ENCODE results near the gene PIGW. TPM values are rescaled to one million over a fixed set of nuclear protein-coding genes. Genes with fewer than 3 reads are reported as not detected.

PIGW gene
- total RNA-seq, 1 donor from 2014 or later = 3.2 TPM

- intact Hi-C loops (cut with DNase I) = loop anchor here (10.0 kb wide), 1 partner anchor 48 kb away; the partner anchor contains the start of gene DHRS11
- Histone ChIP-seq H3K27me3 (no peaks in the 10 kb centered on the region), H3K4me1 (peaks cover 62% of the 10 kb centered on the region), H3K27ac (peak overlapping the region; percentile 100), H3K9me3 (no peaks in the 10 kb centered on the region), H3K4me3 (peak overlapping the region; percentile 94 to 98), H3K36me3 (no peaks in the 10 kb centered on the region)
- no peak for DNase-seq (ENCODE audit: extremely low spot score in 2 of 2)
- TF ChIP-seq POLR2A (IDR thresholded peaks at IDR 0.05) = no peak
- no peak for TF ChIP-seq POLR2AphosphoS5 (IDR thresholded peaks at IDR 0.05; ENCODE audit: insufficient read depth in 1 of 2, low read depth in 1 of 2)
- no peak for TF ChIP-seq CTCF (IDR thresholded peaks at IDR 0.05)
Measured at GRCh38 chr17:36546418-36547093, 11.8 kb downstream of the PIGW start.

- intact Hi-C loops (cut with DNase I) = loop anchor here (10.0 kb wide), 1 partner anchor 47 kb away; the partner anchor contains the start of gene DHRS11
- H3K36me3 ChIP-seq = no peaks in the 10 kb centered on the region
- no peak overlapping the region for H3K27ac ChIP-seq
- TF ChIP-seq CTCF (IDR thresholded peaks at IDR 0.05) = no peak
- no peak for TF ChIP-seq POLR2AphosphoS5 (IDR thresholded peaks at IDR 0.05; ENCODE audit: insufficient read depth in 1 of 2, low read depth in 1 of 2)
- TF ChIP-seq POLR2A (IDR thresholded peaks at IDR 0.05) = no peak
- H3K4me1 ChIP-seq = peaks cover 72% of the 10 kb centered on the region
- H3K9me3 ChIP-seq = no peaks in the 10 kb centered on the region
- H3K27me3 ChIP-seq = no peaks in the 10 kb centered on the region
- no peak for DNase-seq (ENCODE audit: extremely low spot score in 2 of 2)
- no peak overlapping the region for H3K4me3 ChIP-seq
Measured at GRCh38 chr17:36547776-36548175, 13.0 kb downstream of the PIGW start.

GRCh38 chr17:36550491-36551417, 16.0 kb downstream of the PIGW start:
- intact Hi-C loops (cut with DNase I) = no loop called here
- TF ChIP-seq POLR2AphosphoS5 (IDR thresholded peaks at IDR 0.05; ENCODE audit: insufficient read depth in 1 of 2, low read depth in 1 of 2) (no peak), CTCF (IDR thresholded peaks at IDR 0.05) (no peak), POLR2A (IDR thresholded peaks at IDR 0.05) (no peak)
- no peaks in the 10 kb centered on the region for H3K27me3 ChIP-seq
- H3K9me3 ChIP-seq = no peaks in the 10 kb centered on the region
- H3K36me3 ChIP-seq = peaks cover 0 to 11% of the 10 kb centered on the region in 2 donors
- no peak overlapping the region for H3K4me3 ChIP-seq
- no peak for DNase-seq (ENCODE audit: extremely low spot score in 2 of 2)
- H3K4me1 ChIP-seq = peaks cover 85% of the 10 kb centered on the region
- no peak overlapping the region for H3K27ac ChIP-seq

GRCh38 chr17:36553459-36553858, 18.7 kb downstream of the PIGW start:
- DNase-seq (ENCODE audit: extremely low spot score in 2 of 2) = no peak
- no peaks in the 10 kb centered on the region for H3K27me3 ChIP-seq
- no peaks in the 10 kb centered on the region for H3K9me3 ChIP-seq
- intact Hi-C loops (cut with DNase I) = no loop called here
- no peak overlapping the region for H3K27ac ChIP-seq
- no peak overlapping the region for H3K4me3 ChIP-seq
- TF ChIP-seq CTCF (IDR thresholded peaks at IDR 0.05) (no peak), POLR2AphosphoS5 (IDR thresholded peaks at IDR 0.05; ENCODE audit: insufficient read depth in 1 of 2, low read depth in 1 of 2) (no peak), POLR2A (IDR thresholded peaks at IDR 0.05) (no peak)
- H3K36me3 ChIP-seq = peaks cover 0 to 33% of the 10 kb centered on the region in 2 donors
- H3K4me1 ChIP-seq = peaks cover 58% of the 10 kb centered on the region
